HepG2 (cell line): Measurements from ENCODE around the gene SLC16A11. TPM values are rescaled to one million over a fixed set of nuclear protein-coding genes. Genes with fewer than 3 reads are reported as not detected.

ENCODE experiments used
- ARNT ChIP-seq: fragments of 450-650 bp; IDR thresholded peaks from 2 replicates; pipeline ENCODE4 v1.6.1; 2017
- FOXO1 ChIP-seq: sonication (generic); formaldehyde crosslinking; IDR thresholded peaks from 2 replicates; pipeline ENCODE4 v1.4.0; 2020; ENCODE audit warnings: missing genetic modification reagents
- GPN1 ChIP-seq: sonication (generic); formaldehyde crosslinking; IDR thresholded peaks from 2 replicates; pipeline ENCODE4 v1.5.1; 2020; ENCODE audit warnings: missing genetic modification reagents, borderline replicate concordance
- RXRA ChIP-seq: sonication (generic); formaldehyde crosslinking; IDR thresholded peaks from 2 replicates; pipeline ENCODE4 v1.5.1; 2020; ENCODE audit warnings: missing genetic modification reagents
- STAT5B ChIP-seq: sonication (generic); formaldehyde crosslinking; IDR thresholded peaks from 2 replicates; pipeline ENCODE4 v1.4.0; 2020; ENCODE audit warnings: missing genetic modification reagents
- ZNF317 ChIP-seq: sonication (generic); formaldehyde crosslinking; IDR thresholded peaks from 2 replicates; pipeline ENCODE4 v1.5.0; 2020; ENCODE audit warnings: mild to moderate bottlenecking, missing genetic modification reagents
- ZNF605 ChIP-seq: sonication (generic); formaldehyde crosslinking; IDR thresholded peaks from 2 replicates; pipeline ENCODE4 v1.8.0; 2022; ENCODE audit warnings: mild to moderate bottlenecking, missing genetic modification reagents
- ZNF773 ChIP-seq: sonication (generic); formaldehyde crosslinking; IDR thresholded peaks from 2 replicates; pipeline ENCODE4 v1.4.0; 2020; ENCODE audit warnings: missing genetic modification reagents, borderline replicate concordance
- polyA plus RNA-seq, 8 experiments: library from polyadenylated mRNA; depleted of rRNA in 3 of 8; stranded (reverse) in 7 of 8; unstranded in 1 of 8; fragments of >200 nt; fragmentation: Illumina TruSeq in 4 of 8; extraction: Trizol in 4 of 8; gene quantifications; 2 replicates each; pipeline versions ENCODE4 v1.2.1 to v1.2.3, GENCODE V29; 2011 to 2016; ENCODE audit warnings: low read depth in 4 of 8, missing spikeins in 1 of 8, mixed read lengths in 1 of 8; ENCODE audit not compliant: insufficient read depth in 1 of 8
- total RNA-seq, 5 experiments: library from RNA; depleted of rRNA; stranded (reverse); fragments of >200 nt; fragmentation: Illumina TruSeq; extraction: Trizol; gene quantifications; 2 replicates each; pipeline ENCODE4 v1.2.3, GENCODE V29; 2016; ENCODE audit warnings: low read depth in 1 of 5
- TF ChIP-seq, protein P1 (sequence below): sonication (generic); formaldehyde crosslinking; IDR thresholded peaks from 2 replicates; pipeline ENCODE4 v1.5.1; 2020; ENCODE audit warnings: mild to moderate bottlenecking, missing genetic modification reagents, moderate library complexity
- TF ChIP-seq, protein P2 (sequence below): sonication (generic); formaldehyde crosslinking; IDR thresholded peaks from 2 replicates; pipeline ENCODE4 v1.5.1; 2020; ENCODE audit warnings: missing genetic modification reagents, mild to moderate bottlenecking, borderline replicate concordance
- TF ChIP-seq, protein P3 (sequence below): sonication (generic); formaldehyde crosslinking; IDR thresholded peaks from 2 replicates; pipeline ENCODE4 v1.4.0; 2020; ENCODE audit warnings: missing genetic modification reagents, borderline replicate concordance
- TF ChIP-seq, protein P4 (sequence below): sonication (generic); formaldehyde crosslinking; IDR thresholded peaks from 2 replicates; pipeline ENCODE4 v1.4.0; 2020; ENCODE audit warnings: missing genetic modification reagents
- TF ChIP-seq, protein P5 (sequence below): sonication (generic); formaldehyde crosslinking; IDR thresholded peaks from 2 replicates; pipeline ENCODE4 v1.4.0; 2020; ENCODE audit warnings: missing genetic modification reagents

The SLC16A11 gene
- total and polyA plus RNA-seq, 2 of the 13 experiments (the other 11 are each of a cell fraction or from before 2014, with no cell fraction given) = not detected

DNA sequence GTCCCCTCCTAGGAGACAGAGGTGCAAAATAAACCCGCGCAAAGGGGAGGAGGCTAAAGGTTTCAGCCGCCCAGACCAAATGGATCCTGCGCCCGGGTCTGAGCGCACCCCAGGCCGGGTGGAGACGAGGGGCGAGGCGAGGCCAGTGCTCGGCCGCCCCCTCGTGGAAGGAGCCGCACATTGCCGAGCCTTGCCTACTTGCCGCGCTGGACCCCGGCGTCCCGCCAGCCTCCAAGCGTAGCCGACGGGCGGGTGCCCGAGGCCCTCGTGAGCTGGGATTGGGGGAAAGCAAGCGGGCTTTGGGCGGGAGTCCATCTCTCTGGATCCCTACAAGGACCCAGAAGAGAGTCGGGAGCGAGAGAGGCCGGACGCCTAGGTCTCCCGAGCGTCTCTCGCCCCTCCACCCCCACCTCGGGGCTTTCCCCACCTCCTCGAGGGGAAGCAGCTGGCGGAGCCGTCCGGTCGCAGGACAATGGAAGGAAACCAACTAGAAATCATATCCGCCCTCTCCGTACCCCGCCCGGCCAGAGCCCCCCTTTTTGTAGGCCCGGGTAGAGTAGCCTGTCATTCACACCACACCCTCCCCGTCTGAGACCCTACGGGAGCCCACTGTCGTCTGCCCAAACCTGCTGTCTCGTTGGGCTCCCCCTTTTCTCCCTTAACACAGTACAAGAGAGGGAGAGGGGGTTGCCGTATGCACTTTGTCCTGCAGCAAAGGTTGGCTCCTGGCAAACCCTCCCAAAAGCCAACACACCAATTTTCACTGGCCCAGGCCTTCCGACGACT is 21.7 kb downstream of the SLC16A11 start (continued):
- TF ChIP-seq, protein P1, sequence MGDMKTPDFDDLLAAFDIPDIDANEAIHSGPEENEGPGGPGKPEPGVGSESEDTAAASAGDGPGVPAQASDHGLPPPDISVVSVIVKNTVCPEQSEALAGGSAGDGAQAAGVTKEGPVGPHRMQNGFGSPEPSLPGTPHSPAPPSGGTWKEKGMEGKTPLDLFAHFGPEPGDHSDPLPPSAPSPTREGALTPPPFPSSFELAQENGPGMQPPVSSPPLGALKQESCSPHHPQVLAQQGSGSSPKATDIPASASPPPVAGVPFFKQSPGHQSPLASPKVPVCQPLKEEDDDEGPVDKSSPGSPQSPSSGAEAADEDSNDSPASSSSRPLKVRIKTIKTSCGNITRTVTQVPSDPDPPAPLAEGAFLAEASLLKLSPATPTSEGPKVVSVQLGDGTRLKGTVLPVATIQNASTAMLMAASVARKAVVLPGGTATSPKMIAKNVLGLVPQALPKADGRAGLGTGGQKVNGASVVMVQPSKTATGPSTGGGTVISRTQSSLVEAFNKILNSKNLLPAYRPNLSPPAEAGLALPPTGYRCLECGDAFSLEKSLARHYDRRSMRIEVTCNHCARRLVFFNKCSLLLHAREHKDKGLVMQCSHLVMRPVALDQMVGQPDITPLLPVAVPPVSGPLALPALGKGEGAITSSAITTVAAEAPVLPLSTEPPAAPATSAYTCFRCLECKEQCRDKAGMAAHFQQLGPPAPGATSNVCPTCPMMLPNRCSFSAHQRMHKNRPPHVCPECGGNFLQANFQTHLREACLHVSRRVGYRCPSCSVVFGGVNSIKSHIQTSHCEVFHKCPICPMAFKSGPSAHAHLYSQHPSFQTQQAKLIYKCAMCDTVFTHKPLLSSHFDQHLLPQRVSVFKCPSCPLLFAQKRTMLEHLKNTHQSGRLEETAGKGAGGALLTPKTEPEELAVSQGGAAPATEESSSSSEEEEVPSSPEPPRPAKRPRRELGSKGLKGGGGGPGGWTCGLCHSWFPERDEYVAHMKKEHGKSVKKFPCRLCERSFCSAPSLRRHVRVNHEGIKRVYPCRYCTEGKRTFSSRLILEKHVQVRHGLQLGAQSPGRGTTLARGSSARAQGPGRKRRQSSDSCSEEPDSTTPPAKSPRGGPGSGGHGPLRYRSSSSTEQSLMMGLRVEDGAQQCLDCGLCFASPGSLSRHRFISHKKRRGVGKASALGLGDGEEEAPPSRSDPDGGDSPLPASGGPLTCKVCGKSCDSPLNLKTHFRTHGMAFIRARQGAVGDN (CRISPR knock-in tag) = peak; percentile 87
- TF ChIP-seq, protein P2, sequence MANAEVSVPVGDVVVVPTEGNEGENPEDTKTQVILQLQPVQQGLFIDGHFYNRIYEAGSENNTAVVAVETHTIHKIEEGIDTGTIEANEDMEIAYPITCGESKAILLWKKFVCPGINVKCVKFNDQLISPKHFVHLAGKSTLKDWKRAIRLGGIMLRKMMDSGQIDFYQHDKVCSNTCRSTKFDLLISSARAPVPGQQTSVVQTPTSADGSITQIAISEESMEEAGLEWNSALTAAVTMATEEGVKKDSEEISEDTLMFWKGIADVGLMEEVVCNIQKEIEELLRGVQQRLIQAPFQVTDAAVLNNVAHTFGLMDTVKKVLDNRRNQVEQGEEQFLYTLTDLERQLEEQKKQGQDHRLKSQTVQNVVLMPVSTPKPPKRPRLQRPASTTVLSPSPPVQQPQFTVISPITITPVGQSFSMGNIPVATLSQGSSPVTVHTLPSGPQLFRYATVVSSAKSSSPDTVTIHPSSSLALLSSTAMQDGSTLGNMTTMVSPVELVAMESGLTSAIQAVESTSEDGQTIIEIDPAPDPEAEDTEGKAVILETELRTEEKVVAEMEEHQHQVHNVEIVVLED (CRISPR knock-in tag) = peak; percentile 47; the same call in 1 of the 2 replicates
- 0 out of 2 replicates have a peak, but pooled peaks have one; percentile 34 for TF ChIP-seq FOXO1 (CRISPR knock-in tag)
- 0 out of 2 replicates have a peak, but pooled peaks have one; percentile 20 for TF ChIP-seq ZNF317 (CRISPR knock-in tag)
- TF ChIP-seq STAT5B (CRISPR knock-in tag) = no peak
- no peak for TF ChIP-seq GPN1 (CRISPR knock-in tag)
- TF ChIP-seq, protein P3, sequence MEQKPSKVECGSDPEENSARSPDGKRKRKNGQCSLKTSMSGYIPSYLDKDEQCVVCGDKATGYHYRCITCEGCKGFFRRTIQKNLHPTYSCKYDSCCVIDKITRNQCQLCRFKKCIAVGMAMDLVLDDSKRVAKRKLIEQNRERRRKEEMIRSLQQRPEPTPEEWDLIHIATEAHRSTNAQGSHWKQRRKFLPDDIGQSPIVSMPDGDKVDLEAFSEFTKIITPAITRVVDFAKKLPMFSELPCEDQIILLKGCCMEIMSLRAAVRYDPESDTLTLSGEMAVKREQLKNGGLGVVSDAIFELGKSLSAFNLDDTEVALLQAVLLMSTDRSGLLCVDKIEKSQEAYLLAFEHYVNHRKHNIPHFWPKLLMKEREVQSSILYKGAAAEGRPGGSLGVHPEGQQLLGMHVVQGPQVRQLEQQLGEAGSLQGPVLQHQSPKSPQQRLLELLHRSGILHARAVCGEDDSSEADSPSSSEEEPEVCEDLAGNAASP (CRISPR knock-in tag) = 0 out of 2 replicates have a peak, but pooled peaks have one; percentile 43
- TF ChIP-seq ZNF605 = peak; percentile 75; the same call in 1 of the 2 replicates
- TF ChIP-seq RXRA = peak; percentile 57
- TF ChIP-seq, protein P4, sequence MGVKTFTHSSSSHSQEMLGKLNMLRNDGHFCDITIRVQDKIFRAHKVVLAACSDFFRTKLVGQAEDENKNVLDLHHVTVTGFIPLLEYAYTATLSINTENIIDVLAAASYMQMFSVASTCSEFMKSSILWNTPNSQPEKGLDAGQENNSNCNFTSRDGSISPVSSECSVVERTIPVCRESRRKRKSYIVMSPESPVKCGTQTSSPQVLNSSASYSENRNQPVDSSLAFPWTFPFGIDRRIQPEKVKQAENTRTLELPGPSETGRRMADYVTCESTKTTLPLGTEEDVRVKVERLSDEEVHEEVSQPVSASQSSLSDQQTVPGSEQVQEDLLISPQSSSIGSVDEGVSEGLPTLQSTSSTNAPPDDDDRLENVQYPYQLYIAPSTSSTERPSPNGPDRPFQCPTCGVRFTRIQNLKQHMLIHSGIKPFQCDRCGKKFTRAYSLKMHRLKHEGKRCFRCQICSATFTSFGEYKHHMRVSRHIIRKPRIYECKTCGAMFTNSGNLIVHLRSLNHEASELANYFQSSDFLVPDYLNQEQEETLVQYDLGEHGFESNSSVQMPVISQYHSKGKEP = 0 out of 2 replicates have a peak, but pooled peaks have one; percentile 41
- TF ChIP-seq ZNF773 (CRISPR knock-in tag) = 0 out of 2 replicates have a peak, but pooled peaks have one; percentile 23
- TF ChIP-seq, protein P5, sequence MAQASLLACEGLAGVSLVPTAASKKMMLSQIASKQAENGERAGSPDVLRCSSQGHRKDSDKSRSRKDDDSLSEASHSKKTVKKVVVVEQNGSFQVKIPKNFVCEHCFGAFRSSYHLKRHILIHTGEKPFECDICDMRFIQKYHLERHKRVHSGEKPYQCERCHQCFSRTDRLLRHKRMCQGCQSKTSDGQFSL (CRISPR knock-in tag) = peak; percentile 25; the same call in 1 of the 2 replicates
- TF ChIP-seq ARNT = no peak
